ENCODE data around the gene CFAP299.

- TF ChIP-seq, protein P1, sequence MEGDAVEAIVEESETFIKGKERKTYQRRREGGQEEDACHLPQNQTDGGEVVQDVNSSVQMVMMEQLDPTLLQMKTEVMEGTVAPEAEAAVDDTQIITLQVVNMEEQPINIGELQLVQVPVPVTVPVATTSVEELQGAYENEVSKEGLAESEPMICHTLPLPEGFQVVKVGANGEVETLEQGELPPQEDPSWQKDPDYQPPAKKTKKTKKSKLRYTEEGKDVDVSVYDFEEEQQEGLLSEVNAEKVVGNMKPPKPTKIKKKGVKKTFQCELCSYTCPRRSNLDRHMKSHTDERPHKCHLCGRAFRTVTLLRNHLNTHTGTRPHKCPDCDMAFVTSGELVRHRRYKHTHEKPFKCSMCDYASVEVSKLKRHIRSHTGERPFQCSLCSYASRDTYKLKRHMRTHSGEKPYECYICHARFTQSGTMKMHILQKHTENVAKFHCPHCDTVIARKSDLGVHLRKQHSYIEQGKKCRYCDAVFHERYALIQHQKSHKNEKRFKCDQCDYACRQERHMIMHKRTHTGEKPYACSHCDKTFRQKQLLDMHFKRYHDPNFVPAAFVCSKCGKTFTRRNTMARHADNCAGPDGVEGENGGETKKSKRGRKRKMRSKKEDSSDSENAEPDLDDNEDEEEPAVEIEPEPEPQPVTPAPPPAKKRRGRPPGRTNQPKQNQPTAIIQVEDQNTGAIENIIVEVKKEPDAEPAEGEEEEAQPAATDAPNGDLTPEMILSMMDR (IDR thresholded peaks at IDR 0.05 in 8 of 11, conservative IDR thresholded peaks at IDR 0.05 in 3 of 11) = no peak
- TF ChIP-seq POLR2A (IDR thresholded peaks at IDR 0.05) (no peak), POLR2AphosphoS5 (IDR thresholded peaks at IDR 0.05) (no peak)
These were observed 46.7 kb downstream of the CFAP299 start for GRCh38 chr4:80382090-80382832.
